Keratinocyte (primary cell): ENCODE data around the gene UTF1. TPM values are rescaled to one million over a fixed set of nuclear protein-coding genes. Genes with fewer than 3 reads are reported as not detected.

Source experiments
- DNase-seq: peaks from one replicate; pipeline ENCODE4 v3.0.0-alpha.2; 2011; ENCODE audit warnings: low read depth, missing footprints, low spot score
- FAIRE-seq: peaks from 2 replicates; lab custom pipeline; 2011; peaks lifted over from hg19 to GRCh38; lab: Jason Lieb, UNC
- H2AFZ ChIP-seq: 2 replicates; pipeline ENCODE4 v1.6.0; 2012; ENCODE audit warnings: low read length, control low read depth, inconsistent platforms; ENCODE audit not compliant: control insufficient read depth
- H3K27ac ChIP-seq: 2 replicates; pipeline ENCODE4 v1.5.1; 2011; ENCODE audit warnings: low read length; ENCODE audit not compliant: control insufficient read depth, insufficient read depth
- H3K27me3 ChIP-seq: 3 replicates; pipeline ENCODE4 v1.6.0; 2011; ENCODE audit warnings: low read length; ENCODE audit not compliant: control insufficient read depth, insufficient read depth; ENCODE audit errors: extremely low read depth
- H3K36me3 ChIP-seq, 2 experiments: 2 replicates in 1 of 2; 3 replicates in 1 of 2; pipeline ENCODE4 v1.5.1; 2011; ENCODE audit warnings: low read length in 2 of 2, mild to moderate bottlenecking in 1 of 2; ENCODE audit not compliant: control insufficient read depth in 2 of 2, insufficient read depth in 2 of 2; ENCODE audit errors: extremely low read depth in 1 of 2
- H3K4me1 ChIP-seq: 3 replicates; pipeline ENCODE4 v1.5.1; 2011; ENCODE audit warnings: low read length; ENCODE audit not compliant: control insufficient read depth, insufficient read depth; ENCODE audit errors: extremely low read depth
- H3K4me2 ChIP-seq: 3 replicates; pipeline ENCODE4 v1.6.0; 2011; ENCODE audit warnings: low read depth, low read length; ENCODE audit not compliant: control insufficient read depth, insufficient read depth; ENCODE audit errors: extremely low read depth
- H3K4me3 ChIP-seq, 3 experiments: fragments of 200-600 bp in 1 of 3; sonication (generic) in 1 of 3; 2 replicates in 2 of 3; 3 replicates in 1 of 3; pipeline ENCODE4 v1.5.1; 2011 to 2016; ENCODE audit warnings: low read length in 3 of 3, mild to moderate bottlenecking in 3 of 3, control low read depth in 2 of 3, inconsistent platforms in 1 of 3, low read depth in 1 of 3, mixed read lengths in 1 of 3, mixed run types in 1 of 3, moderate library complexity in 1 of 3; ENCODE audit not compliant: control insufficient read depth in 2 of 3, insufficient read depth in 2 of 3; ENCODE audit errors: extremely low read depth in 1 of 3
- H3K79me2 ChIP-seq: 2 replicates; pipeline ENCODE4 v1.6.0; 2012; ENCODE audit warnings: low read length; ENCODE audit not compliant: control insufficient read depth, insufficient read depth
- H3K9ac ChIP-seq: 3 replicates; pipeline ENCODE4 v1.6.0; 2011; ENCODE audit warnings: low read length; ENCODE audit not compliant: control insufficient read depth, insufficient read depth; ENCODE audit errors: extremely low read depth
- H3K9me1 ChIP-seq: 3 replicates; pipeline ENCODE4 v1.6.0; 2011; ENCODE audit warnings: low read length; ENCODE audit not compliant: control insufficient read depth, insufficient read depth; ENCODE audit errors: extremely low read depth
- H3K9me3 ChIP-seq: 2 replicates; pipeline ENCODE4 v1.5.1; 2012; ENCODE audit warnings: low read depth, low read length; ENCODE audit not compliant: control insufficient read depth
- H4K20me1 ChIP-seq: 3 replicates; pipeline ENCODE4 v1.6.0; 2011; ENCODE audit warnings: low read length; ENCODE audit not compliant: control insufficient read depth, insufficient read depth; ENCODE audit errors: extremely low read depth
- CTCF ChIP-seq, 3 experiments: IDR thresholded peaks in 1 of 3; conservative IDR thresholded peaks in 1 of 3; optimal IDR thresholded peaks in 1 of 3; 2 replicates in 2 of 3; 3 replicates in 1 of 3; pipeline versions ENCODE3 to v1.5.1; 2011; ENCODE audit warnings: low read length in 3 of 3, mild to moderate bottlenecking in 3 of 3, moderate library complexity in 2 of 3, control low read depth in 1 of 3, inconsistent platforms in 1 of 3; ENCODE audit not compliant: insufficient read depth in 2 of 3; ENCODE audit errors: extremely low read depth in 1 of 3
- EZH2 ChIP-seq: IDR thresholded peaks from one replicate; pipeline ENCODE4 v1.6.1; 2012; ENCODE audit warnings: inconsistent platforms, mild to moderate bottlenecking, low read length, moderate library complexity
- dilution Hi-C: fragments of 300-500 bp; cut with MboI; formaldehyde crosslinking; loops from one replicate; pipeline ENCODE4 v1.7.0; 2020; ENCODE audit warnings: low sequenced_read_pairs; ENCODE audit not compliant: extremely low pct_ligation_motif_present
- polyA plus RNA-seq, 5 experiments: library from polyadenylated mRNA; depleted of rRNA in 3 of 5; stranded (reverse) in 3 of 5; stranded (forward) in 1 of 5; unstranded in 1 of 5; fragments of >200 nt; gene quantifications; 1 replicate in 1 of 5; 2 replicates in 3 of 5; 3 replicates in 1 of 5; pipeline versions ENCODE4 v1.2.1 to v1.2.3, GENCODE V29; 2011 to 2012; ENCODE audit warnings: missing spikeins in 2 of 5, low read depth in 1 of 5, low replicate concordance in 1 of 5

The UTF1 gene
- polyA plus RNA-seq, 1 donor (not counting 4 experiments of a cell fraction or from before 2014, with no cell fraction given), result not detected

GRCh38 chr10:133273534-133274143 lies 43.6 kb downstream of the UTF1 start:
- DNase-seq (no peak), FAIRE-seq (no peak)
- no peaks in the 10 kb centered on the region for H3K9me3 ChIP-seq
- H3K9me1 ChIP-seq, result no peaks in the 10 kb centered on the region
- peaks cover 24 to 27% of the 10 kb centered on the region in 2 experiments for H3K36me3 ChIP-seq
- no peaks in the 10 kb centered on the region for H3K27me3 ChIP-seq
- H2AFZ ChIP-seq, result no peak overlapping the region
- H3K4me2 ChIP-seq, result peak overlapping the region; percentile 67
- peak overlapping the region; percentile 37 to 57 (median 57) for H3K4me3 ChIP-seq
- peak overlapping the region; percentile 73 for H3K9ac ChIP-seq
- H3K4me1 ChIP-seq, result peaks cover 30% of the 10 kb centered on the region
- dilution Hi-C loops, result no loop called here
- H3K27ac ChIP-seq, result no peak overlapping the region
- H3K79me2 ChIP-seq, result peaks cover 62% of the 10 kb centered on the region
- TF ChIP-seq CTCF (optimal IDR thresholded peaks at IDR 0.05 in 1 of 3, IDR thresholded peaks at IDR 0.05 in 1 of 3, conservative IDR thresholded peaks at IDR 0.05 in 1 of 3; ENCODE audit: extremely low read depth in 1 of 3, insufficient read depth in 2 of 3, low read length in 3 of 3) (no peak), EZH2 (no peak)
- H4K20me1 ChIP-seq, result peaks cover 6% of the 10 kb centered on the region

- Histone ChIP-seq H3K4me2 (peak overlapping the region; percentile 73), H3K9me3 (no peaks in the 10 kb centered on the region), H3K9me1 (no peaks in the 10 kb centered on the region), H3K4me3 (peak overlapping the region; percentile 61 to 96 (median 86)), H3K27ac (peak overlapping the region; percentile 98), H3K79me2 (peaks cover 56% of the 10 kb centered on the region), H3K36me3 (peaks cover 18 to 29% of the 10 kb centered on the region in 2 experiments), H3K27me3 (no peaks in the 10 kb centered on the region), H3K4me1 (peaks cover 39% of the 10 kb centered on the region), H3K9ac (peak overlapping the region; percentile 99), H2AFZ (no peak overlapping the region), H4K20me1 (peaks cover 3% of the 10 kb centered on the region)
- FAIRE-seq, result peak; percentile 87
- peak; percentile 88 for DNase-seq
- TF ChIP-seq EZH2 (no peak), CTCF (optimal IDR thresholded peaks at IDR 0.05 in 1 of 3, IDR thresholded peaks at IDR 0.05 in 1 of 3, conservative IDR thresholded peaks at IDR 0.05 in 1 of 3; ENCODE audit: extremely low read depth in 1 of 3, insufficient read depth in 2 of 3, low read length in 3 of 3) (no peak)
- dilution Hi-C loops, result no loop called here
These were observed 45.0 kb downstream of the UTF1 start for GRCh38 chr10:133274751-133275683.
